GM18508 (cell line): ENCODE data around the gene CAMTA2.
"Not testable (repeated sequence)": the region's sequence is repeated elsewhere in the genome, so short reads cannot be mapped to it uniquely, and the experiment has no call there.

Source experiments
- ATAC-seq: cut with Tn5 transposase; IDR thresholded peaks from one replicate; pipeline ENCODE4 v1.9.1; 2021; ENCODE audit warnings: moderate number of reproducible peaks; ENCODE audit not compliant: insufficient read depth, unreplicated experiment

The CAMTA2 gene

GRCh38 chr17:4937553-4937952 lies 49.9 kb downstream of the CAMTA2 start:
- ATAC-seq, result no peak

- ATAC-seq, result no peak
These were observed 51.0 kb downstream of the CAMTA2 start for GRCh38 chr17:4936436-4936835.

DNA sequence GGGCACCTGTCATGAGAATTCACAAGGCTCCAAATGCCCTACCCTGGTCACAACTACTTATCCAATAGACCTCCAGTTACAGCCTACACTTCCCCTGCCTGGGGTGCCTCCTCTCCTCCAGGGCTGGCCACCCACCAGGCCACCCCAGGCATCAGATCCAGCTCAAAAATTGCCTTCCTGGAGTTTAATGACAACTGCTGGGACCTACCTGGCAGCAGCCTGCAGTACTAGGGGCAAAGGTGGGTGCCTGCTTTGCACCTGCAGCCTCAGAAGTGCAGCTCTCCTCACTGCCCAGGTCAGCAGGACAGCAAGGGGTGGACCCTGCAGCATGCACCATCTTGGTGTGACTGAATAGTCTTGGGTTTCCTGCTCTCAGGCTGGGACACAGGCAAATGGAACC lies 51.8 kb downstream of the CAMTA2 start:
- ATAC-seq, result no peak

DNA sequence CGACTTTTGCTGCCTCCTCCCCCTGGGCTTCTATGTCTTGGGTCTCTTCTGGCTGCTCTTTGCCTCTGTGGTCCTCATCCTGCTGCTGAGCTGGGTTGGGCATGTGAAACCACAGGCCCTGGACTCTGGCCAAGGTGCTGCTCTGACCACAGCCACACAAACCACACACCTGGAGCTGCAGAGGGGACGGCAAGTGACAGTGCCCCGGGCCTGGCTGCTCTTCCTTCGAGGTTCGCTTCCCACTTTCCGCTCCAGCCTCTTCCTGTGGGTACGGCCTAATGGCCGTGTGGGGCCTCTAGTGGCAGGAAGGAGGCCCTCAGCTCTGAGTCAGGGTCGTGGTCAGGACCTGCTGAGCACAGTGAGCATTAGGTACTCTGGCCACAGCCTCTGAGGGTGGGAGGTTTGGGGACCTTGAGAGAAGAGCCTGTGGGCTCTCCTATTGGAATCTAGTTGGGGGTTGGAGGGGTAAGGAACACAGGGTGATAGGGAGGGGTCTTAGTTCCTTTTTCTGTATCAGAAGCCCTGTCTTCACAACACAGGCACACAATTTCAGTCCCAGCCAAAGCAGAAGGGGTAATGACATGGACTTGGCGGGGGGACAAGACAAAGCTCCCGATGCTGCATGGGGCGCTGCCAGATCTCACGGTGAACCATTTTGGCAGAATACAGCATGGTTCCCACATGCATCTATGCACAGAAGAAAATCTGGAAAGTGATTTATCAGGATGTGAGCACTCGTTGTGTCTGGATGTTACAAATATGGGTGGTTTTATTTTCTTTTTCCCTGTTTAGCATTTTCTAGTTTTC lies 53.1 kb downstream of the CAMTA2 start:
- no peak for ATAC-seq

- no peak for ATAC-seq
These were observed 53.8 kb downstream of the CAMTA2 start for GRCh38 chr17:4933646-4934045.

DNA sequence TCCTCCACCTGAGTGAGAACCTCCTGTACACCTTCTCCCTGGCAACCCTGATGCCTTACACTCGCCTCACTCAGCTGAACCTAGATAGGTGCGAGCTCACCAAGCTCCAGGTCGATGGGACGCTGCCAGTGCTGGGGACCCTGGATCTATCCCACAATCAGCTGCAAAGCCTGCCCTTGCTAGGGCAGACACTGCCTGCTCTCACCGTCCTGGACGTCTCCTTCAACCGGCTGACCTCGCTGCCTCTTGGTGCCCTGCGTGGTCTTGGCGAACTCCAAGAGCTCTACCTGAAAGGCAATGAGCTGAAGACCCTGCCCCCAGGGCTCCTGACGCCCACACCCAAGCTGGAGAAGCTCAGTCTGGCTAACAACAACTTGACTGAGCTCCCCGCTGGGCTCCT lies 54.7 kb downstream of the CAMTA2 start:
- ATAC-seq, result no peak

DNA sequence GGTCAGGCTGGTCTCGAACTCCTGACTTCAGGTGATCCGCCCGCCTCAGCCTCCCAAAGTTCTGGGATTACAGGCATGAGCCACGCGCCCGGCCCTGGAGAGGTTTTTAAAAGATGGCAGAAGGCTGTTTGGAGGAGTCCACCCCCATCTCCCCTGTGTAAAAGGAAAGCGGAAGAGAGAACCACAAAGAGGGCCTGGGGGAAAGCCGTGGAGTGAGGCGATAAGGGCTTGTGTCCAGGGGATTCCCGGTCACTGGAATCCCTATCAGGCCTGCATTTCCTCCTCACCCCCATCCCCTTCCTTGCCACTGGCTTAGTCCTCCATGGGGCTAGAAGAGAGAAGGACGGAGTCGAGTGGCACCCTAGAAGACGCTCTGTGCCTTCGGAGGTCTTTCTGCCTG lies 55.5 kb downstream of the CAMTA2 start, which contains the start of gene GP1BA:
Gene GP1BA (plus strand): TSS at position 315 of the 400 bp plus-strand sequence. CDS start 328 bp downstream, outside the sequence.
- ATAC-seq, result no peak

DNA sequence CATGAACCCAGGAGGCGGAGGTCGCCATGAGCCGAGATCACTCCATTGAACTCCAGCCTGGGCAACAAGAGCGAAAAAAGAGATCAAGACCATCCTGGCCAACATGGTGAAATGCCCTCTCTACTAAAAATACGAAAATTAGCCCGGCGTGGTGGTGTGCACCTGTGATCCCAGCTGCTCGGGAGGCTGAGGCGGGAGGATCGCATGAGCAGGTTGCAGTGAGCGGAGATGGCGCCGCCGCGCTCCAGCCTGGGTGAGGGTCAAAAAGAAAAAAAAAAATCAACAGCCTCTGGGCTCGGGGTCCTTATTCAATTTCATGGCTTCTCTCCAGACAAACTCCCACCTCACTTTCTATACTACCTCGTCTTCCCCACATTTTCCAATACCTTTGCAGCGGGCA lies 58.6 kb downstream of the CAMTA2 start:
- no peak for ATAC-seq

DNA sequence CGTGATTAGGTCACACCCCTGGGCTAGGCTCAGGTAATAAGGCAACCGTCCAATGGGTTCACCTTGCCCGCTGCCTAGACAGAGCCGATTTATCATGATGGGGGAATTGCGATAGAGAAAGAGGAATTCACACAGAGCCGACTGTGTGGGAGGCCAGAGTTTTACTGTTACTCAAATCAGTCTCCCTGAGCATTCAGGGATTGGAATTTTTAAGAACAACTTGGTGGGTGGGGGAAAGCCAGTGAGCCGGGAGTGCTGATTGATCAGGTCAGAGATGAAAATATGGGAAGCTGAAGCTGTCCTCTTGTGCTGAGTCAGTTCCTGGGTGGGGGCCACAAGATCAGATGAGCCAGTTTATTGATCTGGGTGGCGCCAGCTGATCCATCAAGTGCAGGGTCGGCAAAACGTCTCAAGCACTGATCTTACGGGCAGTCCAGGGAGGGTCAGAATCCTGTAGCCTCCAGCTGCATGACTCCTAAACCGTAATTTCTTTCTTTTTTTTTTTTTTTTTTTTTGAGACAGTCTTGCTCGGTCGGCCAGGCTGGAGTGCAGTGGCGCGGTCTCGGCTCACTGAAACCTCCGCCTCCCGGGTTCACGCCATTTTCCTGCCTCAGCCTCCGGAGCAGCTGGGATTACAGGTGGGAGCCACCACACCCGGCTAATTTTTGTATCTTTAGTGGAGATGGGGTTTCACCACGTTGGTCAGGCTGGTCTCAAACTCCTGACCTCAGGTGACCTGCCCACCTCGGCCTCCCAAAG lies 60.7 kb downstream of the CAMTA2 start:
- ATAC-seq, result not testable (repeated sequence)

DNA sequence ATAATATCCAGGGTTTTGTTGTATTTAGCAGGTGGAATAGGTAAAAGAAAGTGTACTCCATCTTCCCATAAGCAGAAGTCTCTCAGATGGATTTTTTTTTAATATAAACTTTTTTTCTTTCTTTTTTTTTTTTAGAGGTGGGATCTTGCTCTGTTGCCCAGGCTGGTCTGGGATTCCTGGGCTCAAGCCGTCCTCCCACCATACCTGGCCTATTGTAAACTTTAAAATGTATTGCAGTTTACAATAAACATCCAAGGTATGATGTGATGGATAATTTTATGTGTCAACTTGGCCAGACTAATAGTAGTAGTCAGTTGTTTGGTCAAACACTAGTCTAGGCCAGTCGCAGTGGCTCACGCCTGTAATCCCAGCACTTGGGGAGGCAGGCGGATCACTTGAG lies 66.2 kb downstream of the CAMTA2 start:
- no peak for ATAC-seq

GRCh38 chr17:4920351-4921048 lies 67.0 kb downstream of the CAMTA2 start:
- ATAC-seq, result no peak

DNA sequence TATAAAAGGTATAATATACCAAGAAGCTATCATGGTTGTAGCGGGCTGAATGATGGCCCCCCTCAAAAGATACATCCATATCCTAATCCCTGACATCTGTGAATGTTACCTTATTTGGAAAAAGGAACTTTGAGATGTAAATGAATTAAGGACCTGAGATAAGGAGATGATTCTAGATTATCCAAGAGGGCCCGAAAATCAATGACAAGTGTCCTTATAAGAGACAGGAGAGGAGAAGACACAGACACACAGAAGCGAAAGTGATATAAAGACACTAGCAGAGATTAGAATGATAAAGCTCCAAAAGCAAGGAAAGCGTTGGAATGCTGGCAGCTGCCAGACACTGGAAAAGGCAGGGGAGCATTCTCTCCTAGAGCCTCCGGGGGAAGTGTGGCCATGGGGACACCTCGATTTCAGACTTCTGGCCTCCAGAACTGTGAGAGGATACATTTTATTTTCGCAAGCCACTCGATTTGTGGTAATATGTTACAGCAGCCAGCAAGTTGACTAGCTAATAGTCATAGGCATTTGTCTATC lies 67.9 kb downstream of the CAMTA2 start:
- no peak for ATAC-seq
